Measurements from ENCODE around the gene DCAF7.

DCAF7 gene

DNA sequence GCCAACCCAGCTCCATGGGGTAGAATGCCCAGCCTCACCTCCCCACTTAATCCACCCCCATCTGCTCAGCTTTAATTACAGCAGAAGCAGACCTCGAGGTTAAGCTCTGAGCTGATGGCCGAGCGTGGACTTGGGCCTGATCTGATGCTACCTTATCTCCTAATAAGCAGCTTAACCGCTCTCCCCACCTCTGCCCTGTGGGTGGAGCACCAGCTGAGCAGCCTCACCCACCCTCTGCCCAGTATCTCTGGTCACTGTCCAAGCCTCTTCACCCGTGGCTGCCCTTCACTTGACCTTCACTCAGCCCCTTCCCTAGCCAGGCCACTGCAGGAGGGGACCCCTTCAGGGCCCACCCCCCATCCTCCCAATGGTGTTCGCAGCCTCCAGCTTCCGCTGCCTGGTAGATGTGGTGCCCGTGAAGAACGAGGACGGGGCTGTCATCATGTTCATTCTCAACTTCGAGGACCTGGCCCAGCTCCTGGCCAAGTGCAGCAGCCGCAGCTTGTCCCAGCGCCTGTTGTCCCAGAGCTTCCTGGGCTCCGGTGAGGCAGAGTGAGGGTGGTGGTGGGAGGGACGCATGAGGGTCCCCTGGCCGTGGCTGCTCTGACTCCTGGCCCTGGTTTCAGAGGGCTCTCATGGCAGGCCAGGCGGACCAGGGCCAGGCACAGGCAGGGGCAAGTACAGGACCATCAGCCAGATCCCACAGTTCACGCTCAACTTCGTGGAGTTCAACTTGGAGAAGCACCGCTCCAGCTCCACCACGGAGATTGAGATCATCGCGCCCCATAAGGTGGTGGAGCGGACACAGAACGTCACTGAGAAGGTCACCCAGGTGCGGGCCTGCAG, 20.3 kb upstream of the DCAF7 start:
- no peak overlapping the region for H3K9ac ChIP-seq (ENCODE audit: low read length)
- no peaks in the 10 kb centered on the region for H3K27me3 ChIP-seq (ENCODE audit: control insufficient read depth, insufficient read depth, low read length)
- H3K4me1 ChIP-seq (ENCODE audit: control insufficient read depth, low read depth, low read length): no peaks in the 10 kb centered on the region
- H3K36me3 ChIP-seq (ENCODE audit: control insufficient read depth, low read depth, low read length): no peaks in the 10 kb centered on the region
- H3K9me3 ChIP-seq (ENCODE audit: control insufficient read depth, low read depth, low read length): no peaks in the 10 kb centered on the region
- H3K27ac ChIP-seq (ENCODE audit: low read length): no peak overlapping the region
- no peak overlapping the region for H3K4me3 ChIP-seq (ENCODE audit: low read length)

DNA sequence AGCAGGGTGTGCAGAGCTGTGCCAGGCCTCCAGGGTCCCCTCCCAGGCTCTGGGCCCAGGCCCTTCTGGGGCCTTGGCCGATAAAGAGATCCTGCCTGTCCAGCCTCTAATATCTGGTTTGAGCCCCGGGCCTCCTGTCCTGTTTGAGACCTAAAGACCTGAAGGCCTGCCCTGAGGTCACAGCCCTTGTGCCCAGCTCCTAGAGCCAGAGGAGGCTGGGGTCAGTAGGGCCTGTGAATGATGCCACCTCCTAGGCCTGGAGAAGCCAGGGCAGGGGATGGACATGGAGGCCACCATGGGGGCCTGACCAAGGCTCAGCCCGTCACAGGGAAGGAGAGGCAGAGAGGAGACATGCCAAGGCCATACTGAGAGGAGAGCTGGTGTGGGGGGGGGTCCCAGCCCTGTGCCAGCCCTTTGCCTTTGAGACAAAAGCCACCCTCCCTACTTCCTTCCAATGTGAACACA, 19.7 kb upstream of the DCAF7 start:
- Histone ChIP-seq H3K9me3 (ENCODE audit: control insufficient read depth, low read depth, low read length) (no peaks in the 10 kb centered on the region), H3K27me3 (ENCODE audit: control insufficient read depth, insufficient read depth, low read length) (no peaks in the 10 kb centered on the region), H3K9ac (ENCODE audit: low read length) (no peak overlapping the region), H3K4me3 (ENCODE audit: low read length) (no peak overlapping the region), H3K36me3 (ENCODE audit: control insufficient read depth, low read depth, low read length) (no peaks in the 10 kb centered on the region), H3K4me1 (ENCODE audit: control insufficient read depth, low read depth, low read length) (no peaks in the 10 kb centered on the region), H3K27ac (ENCODE audit: low read length) (no peak overlapping the region)

- Histone ChIP-seq H3K9ac (ENCODE audit: low read length) (no peak overlapping the region), H3K27ac (ENCODE audit: low read length) (no peak overlapping the region), H3K4me1 (ENCODE audit: control insufficient read depth, low read depth, low read length) (no peaks in the 10 kb centered on the region), H3K4me3 (ENCODE audit: low read length) (no peak overlapping the region), H3K36me3 (ENCODE audit: control insufficient read depth, low read depth, low read length) (no peaks in the 10 kb centered on the region), H3K9me3 (ENCODE audit: control insufficient read depth, low read depth, low read length) (no peaks in the 10 kb centered on the region), H3K27me3 (ENCODE audit: control insufficient read depth, insufficient read depth, low read length) (no peaks in the 10 kb centered on the region)
Measured at GRCh38 chr17:63531022-63531965, 19.0 kb upstream of the DCAF7 start.

DNA sequence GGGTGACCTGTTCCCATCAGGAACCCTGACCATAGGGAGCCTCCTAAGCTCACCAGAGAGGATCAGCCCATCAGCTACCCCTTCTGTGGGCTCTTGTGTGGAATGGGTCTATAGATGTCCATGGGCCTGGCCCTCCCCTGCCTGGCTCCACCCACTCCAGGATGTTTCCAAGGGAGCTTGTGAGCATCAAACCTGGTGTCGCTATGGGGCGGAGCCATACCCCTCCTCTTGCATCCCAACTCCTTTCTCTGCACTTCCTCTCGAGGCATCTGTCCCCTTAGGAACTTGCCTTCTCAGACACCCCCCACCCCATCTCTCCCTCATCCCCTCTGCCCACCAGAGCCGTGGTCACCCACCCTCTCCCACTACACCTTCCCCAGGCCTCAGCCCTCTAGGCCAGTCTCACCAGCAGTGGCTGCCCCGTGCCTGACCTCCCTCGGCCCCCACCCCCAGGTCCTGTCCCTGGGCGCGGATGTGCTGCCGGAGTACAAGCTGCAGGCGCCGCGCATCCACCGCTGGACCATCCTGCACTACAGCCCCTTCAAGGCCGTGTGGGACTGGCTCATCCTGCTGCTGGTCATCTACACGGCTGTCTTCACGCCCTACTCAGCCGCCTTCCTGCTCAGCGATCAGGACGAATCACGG, 16.7 kb upstream of the DCAF7 start:
- no peaks in the 10 kb centered on the region for H3K36me3 ChIP-seq (ENCODE audit: control insufficient read depth, low read depth, low read length)
- no peak overlapping the region for H3K9ac ChIP-seq (ENCODE audit: low read length)
- no peaks in the 10 kb centered on the region for H3K4me1 ChIP-seq (ENCODE audit: control insufficient read depth, low read depth, low read length)
- no peaks in the 10 kb centered on the region for H3K9me3 ChIP-seq (ENCODE audit: control insufficient read depth, low read depth, low read length)
- H3K4me3 ChIP-seq (ENCODE audit: low read length): no peak overlapping the region
- no peak overlapping the region for H3K27ac ChIP-seq (ENCODE audit: low read length)
- peaks cover 2% of the 10 kb centered on the region for H3K27me3 ChIP-seq (ENCODE audit: control insufficient read depth, insufficient read depth, low read length)

GRCh38 chr17:63534078-63534570, 16.2 kb upstream of the DCAF7 start:
- Histone ChIP-seq H3K9ac (ENCODE audit: low read length) (no peak overlapping the region), H3K36me3 (ENCODE audit: control insufficient read depth, low read depth, low read length) (no peaks in the 10 kb centered on the region), H3K4me1 (ENCODE audit: control insufficient read depth, low read depth, low read length) (no peaks in the 10 kb centered on the region), H3K27ac (ENCODE audit: low read length) (no peak overlapping the region), H3K9me3 (ENCODE audit: control insufficient read depth, low read depth, low read length) (no peaks in the 10 kb centered on the region), H3K4me3 (ENCODE audit: low read length) (no peak overlapping the region), H3K27me3 (ENCODE audit: control insufficient read depth, insufficient read depth, low read length) (peaks cover 7% of the 10 kb centered on the region)

DNA sequence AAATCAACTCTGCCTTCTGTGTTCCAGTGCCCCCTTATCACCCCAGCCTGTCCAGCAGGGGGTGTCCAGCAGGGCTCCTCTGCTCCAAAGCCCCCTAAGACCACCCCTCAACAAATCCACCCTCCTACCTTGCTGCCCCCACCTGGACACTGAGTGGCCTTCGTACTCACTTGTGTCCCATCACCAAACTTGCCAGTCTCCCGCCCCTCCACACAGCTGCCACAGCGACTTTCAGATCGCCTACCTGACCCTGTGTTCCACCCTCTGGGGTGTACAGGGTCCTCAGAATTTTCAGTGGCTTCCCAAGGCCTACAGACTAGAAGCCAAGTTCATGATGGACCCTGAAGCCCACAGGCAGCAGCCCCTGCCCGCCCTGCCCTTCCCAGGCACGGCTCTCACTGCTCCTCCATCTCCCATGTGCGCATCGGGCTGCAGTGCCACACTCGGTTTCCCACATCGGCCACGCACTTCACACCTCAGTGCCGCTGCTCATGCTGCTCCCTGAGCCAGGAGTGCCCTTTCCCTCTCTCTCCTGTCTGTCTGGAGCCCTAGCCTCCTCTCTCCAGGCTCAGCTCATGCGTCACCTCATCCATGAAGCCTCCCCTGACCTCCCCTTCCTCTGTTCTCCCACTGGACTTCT, 15.3 kb upstream of the DCAF7 start:
- Histone ChIP-seq H3K4me3 (ENCODE audit: low read length) (no peak overlapping the region), H3K9me3 (ENCODE audit: control insufficient read depth, low read depth, low read length) (no peaks in the 10 kb centered on the region), H3K27me3 (ENCODE audit: control insufficient read depth, insufficient read depth, low read length) (peaks cover 8% of the 10 kb centered on the region), H3K27ac (ENCODE audit: low read length) (no peak overlapping the region), H3K36me3 (ENCODE audit: control insufficient read depth, low read depth, low read length) (no peaks in the 10 kb centered on the region), H3K9ac (ENCODE audit: low read length) (no peak overlapping the region), H3K4me1 (ENCODE audit: control insufficient read depth, low read depth, low read length) (no peaks in the 10 kb centered on the region)

GRCh38 chr17:63535640-63536039, 14.6 kb upstream of the DCAF7 start:
- H3K27ac ChIP-seq (ENCODE audit: low read length): no peak overlapping the region
- peaks cover 8% of the 10 kb centered on the region for H3K27me3 ChIP-seq (ENCODE audit: control insufficient read depth, insufficient read depth, low read length)
- H3K9ac ChIP-seq (ENCODE audit: low read length): no peak overlapping the region
- H3K4me3 ChIP-seq (ENCODE audit: low read length): no peak overlapping the region
- no peaks in the 10 kb centered on the region for H3K36me3 ChIP-seq (ENCODE audit: control insufficient read depth, low read depth, low read length)
- no peaks in the 10 kb centered on the region for H3K9me3 ChIP-seq (ENCODE audit: control insufficient read depth, low read depth, low read length)
- no peaks in the 10 kb centered on the region for H3K4me1 ChIP-seq (ENCODE audit: control insufficient read depth, low read depth, low read length)

GRCh38 chr17:63537001-63537400, 13.3 kb upstream of the DCAF7 start:
- H3K4me1 ChIP-seq (ENCODE audit: control insufficient read depth, low read depth, low read length): no peaks in the 10 kb centered on the region
- no peak overlapping the region for H3K4me3 ChIP-seq (ENCODE audit: low read length)
- H3K9ac ChIP-seq (ENCODE audit: low read length): no peak overlapping the region
- no peaks in the 10 kb centered on the region for H3K36me3 ChIP-seq (ENCODE audit: control insufficient read depth, low read depth, low read length)
- peaks cover 8% of the 10 kb centered on the region for H3K27me3 ChIP-seq (ENCODE audit: control insufficient read depth, insufficient read depth, low read length)
- no peak overlapping the region for H3K27ac ChIP-seq (ENCODE audit: low read length)
- no peaks in the 10 kb centered on the region for H3K9me3 ChIP-seq (ENCODE audit: control insufficient read depth, low read depth, low read length)

DNA sequence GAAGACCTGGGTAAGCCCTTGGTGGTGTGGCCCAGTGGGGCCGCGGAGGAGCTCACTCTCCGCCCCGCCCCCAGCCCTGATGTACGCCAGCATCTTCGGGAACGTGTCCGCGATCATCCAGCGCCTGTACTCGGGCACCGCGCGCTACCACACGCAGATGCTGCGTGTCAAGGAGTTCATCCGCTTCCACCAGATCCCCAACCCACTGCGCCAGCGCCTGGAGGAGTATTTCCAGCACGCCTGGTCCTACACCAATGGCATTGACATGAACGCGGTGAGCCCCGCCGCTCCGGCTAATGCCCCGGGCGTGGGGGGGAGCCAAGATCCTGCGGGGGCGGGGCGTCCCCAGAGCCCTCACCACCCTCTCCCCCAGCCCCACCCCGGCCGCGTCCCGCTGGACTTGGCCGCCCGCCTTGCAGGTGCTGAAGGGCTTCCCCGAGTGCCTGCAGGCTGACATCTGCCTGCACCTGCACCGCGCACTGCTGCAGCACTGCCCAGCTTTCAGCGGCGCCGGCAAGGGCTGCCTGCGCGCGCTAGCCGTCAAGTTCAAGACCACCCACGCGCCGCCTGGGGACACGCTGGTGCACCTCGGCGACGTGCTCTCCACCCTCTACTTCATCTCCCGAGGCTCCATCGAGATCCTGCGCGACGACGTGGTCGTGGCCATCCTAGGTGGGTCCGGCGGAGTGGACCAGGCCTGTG, 12.1 kb upstream of the DCAF7 start:
- H3K4me3 ChIP-seq (ENCODE audit: low read length): no peak overlapping the region
- H3K27ac ChIP-seq (ENCODE audit: low read length): no peak overlapping the region
- H3K27me3 ChIP-seq (ENCODE audit: control insufficient read depth, insufficient read depth, low read length): peaks cover 8% of the 10 kb centered on the region
- no peak overlapping the region for H3K9ac ChIP-seq (ENCODE audit: low read length)
- H3K9me3 ChIP-seq (ENCODE audit: control insufficient read depth, low read depth, low read length): no peaks in the 10 kb centered on the region
- no peaks in the 10 kb centered on the region for H3K36me3 ChIP-seq (ENCODE audit: control insufficient read depth, low read depth, low read length)
- H3K4me1 ChIP-seq (ENCODE audit: control insufficient read depth, low read depth, low read length): no peaks in the 10 kb centered on the region

GRCh38 chr17:63538693-63539595, 11.3 kb upstream of the DCAF7 start:
- H3K4me1 ChIP-seq (ENCODE audit: control insufficient read depth, low read depth, low read length): no peaks in the 10 kb centered on the region
- no peak overlapping the region for H3K9ac ChIP-seq (ENCODE audit: low read length)
- H3K4me3 ChIP-seq (ENCODE audit: low read length): no peak overlapping the region
- H3K27me3 ChIP-seq (ENCODE audit: control insufficient read depth, insufficient read depth, low read length): peaks cover 8% of the 10 kb centered on the region
- no peaks in the 10 kb centered on the region for H3K36me3 ChIP-seq (ENCODE audit: control insufficient read depth, low read depth, low read length)
- H3K9me3 ChIP-seq (ENCODE audit: control insufficient read depth, low read depth, low read length): no peaks in the 10 kb centered on the region
- H3K27ac ChIP-seq (ENCODE audit: low read length): no peak overlapping the region
